GM10266 (cell line): Measurements from ENCODE around the gene GPR35.

ENCODE experiments used
- DNase-seq: peaks from one replicate; pipeline ENCODE4 v3.0.0; 2012; ENCODE audit errors: extremely low spot score
- CTCF ChIP-seq: IDR thresholded peaks from 2 replicates; pipeline ENCODE4 v1.5.1; 2012; ENCODE audit warnings: mild to moderate bottlenecking, low read depth; ENCODE audit not compliant: control insufficient read depth, insufficient read depth; ENCODE audit errors: missing control alignments

Gene GPR35

GRCh38 chr2:240637116-240637900 lies 12.0 kb downstream of the GPR35 start:
- no peak for DNase-seq
- no peak for TF ChIP-seq CTCF

- DNase-seq = no peak
- no peak for TF ChIP-seq CTCF
Measured at GRCh38 chr2:240637901-240638345, 12.6 kb downstream of the GPR35 start.

GRCh38 chr2:240638512-240639160 lies 13.4 kb downstream of the GPR35 start:
- TF ChIP-seq CTCF = no peak
- no peak for DNase-seq

GRCh38 chr2:240639566-240639965 lies 14.3 kb downstream of the GPR35 start:
- DNase-seq = no peak
- TF ChIP-seq CTCF = no peak

- no peak for TF ChIP-seq CTCF
Measured at GRCh38 chr2:240640939-240641338, 15.7 kb downstream of the GPR35 start.

GRCh38 chr2:240642061-240642805 lies 17.0 kb downstream of the GPR35 start:
- TF ChIP-seq CTCF = no peak
- no peak for DNase-seq

More at GRCh38 chr2:240640939-240641338, 15.7 kb downstream of the GPR35 start:
- no peak for DNase-seq
